Activated CD8-positive, alpha-beta T cell treated with anti-CD3 and anti-CD28 coated beads for 36 hours (primary cell): ENCODE measurements around the gene GOLPH3L. TPM values are rescaled to one million over a fixed set of nuclear protein-coding genes. Genes with fewer than 3 reads are reported as not detected.

Source experiments
- ATAC-seq: fragments of 200-7000 bp; cut with Tn5 transposase; one replicate; pipeline ENCODE4 v1.10.0; 2021; ENCODE audit warnings: mild to moderate bottlenecking, moderate library complexity
- CTCF ChIA-PET: fragments of 350-600 bp; sonication (Branson Sonifier 250); formaldehyde crosslinking; loops from one replicate; lab custom pipeline; 2021; ENCODE audit warnings: antibody characterized with exemption; lab: Charles Lee
- POLR2A ChIA-PET: fragments of 350-600 bp; sonication (Branson Sonifier 250); formaldehyde crosslinking; loops from one replicate; lab custom pipeline; 2021; ENCODE audit warnings: antibody characterized with exemption; lab: Charles Lee
- DNase-seq: peaks from one replicate; pipeline ENCODE4 v3.0.0-alpha.2; 2020
- H3K27ac Mint-ChIP-seq: one replicate; pipeline ENCODE4 v1.8.0; 2021; ENCODE audit warnings: mild to moderate bottlenecking, mixed read lengths
- H3K27me3 Mint-ChIP-seq: one replicate; pipeline ENCODE4 v1.8.0; 2021; ENCODE audit warnings: mixed read lengths
- H3K36me3 Mint-ChIP-seq: one replicate; pipeline ENCODE4 v1.8.0; 2021; ENCODE audit warnings: low read depth, mixed read lengths
- H3K4me1 Mint-ChIP-seq: one replicate; pipeline ENCODE4 v1.8.0; 2021; ENCODE audit warnings: low read depth, mixed read lengths
- H3K4me3 Mint-ChIP-seq: one replicate; pipeline ENCODE4 v1.8.0; 2021; ENCODE audit warnings: mild to moderate bottlenecking, moderate library complexity, mixed read lengths
- H3K9me3 Mint-ChIP-seq: one replicate; pipeline ENCODE4 v1.8.0; 2021; ENCODE audit warnings: mixed read lengths
- intact Hi-C: fragments of 100-400 bp; cut with micrococcal nuclease; formaldehyde crosslinking; loops from one replicate; pipeline ENCODE4 v1.10.0; 2022
- total RNA-seq, 2 experiments: library from RNA; stranded (reverse); gene quantifications; one replicate each; pipeline ENCODE4 v1.2.3, GENCODE V29; 2021
- TF ChIP-seq, protein P1 (sequence below): fragments of 200-600 bp; IDR thresholded peaks from one replicate; pipeline ENCODE4 v1.8.0; 2022; ENCODE audit warnings: antibody characterized with exemption, mild to moderate bottlenecking

Gene GOLPH3L
- total RNA-seq = 10 to 100 TPM; 15.8 to 16.9 TPM

DNA sequence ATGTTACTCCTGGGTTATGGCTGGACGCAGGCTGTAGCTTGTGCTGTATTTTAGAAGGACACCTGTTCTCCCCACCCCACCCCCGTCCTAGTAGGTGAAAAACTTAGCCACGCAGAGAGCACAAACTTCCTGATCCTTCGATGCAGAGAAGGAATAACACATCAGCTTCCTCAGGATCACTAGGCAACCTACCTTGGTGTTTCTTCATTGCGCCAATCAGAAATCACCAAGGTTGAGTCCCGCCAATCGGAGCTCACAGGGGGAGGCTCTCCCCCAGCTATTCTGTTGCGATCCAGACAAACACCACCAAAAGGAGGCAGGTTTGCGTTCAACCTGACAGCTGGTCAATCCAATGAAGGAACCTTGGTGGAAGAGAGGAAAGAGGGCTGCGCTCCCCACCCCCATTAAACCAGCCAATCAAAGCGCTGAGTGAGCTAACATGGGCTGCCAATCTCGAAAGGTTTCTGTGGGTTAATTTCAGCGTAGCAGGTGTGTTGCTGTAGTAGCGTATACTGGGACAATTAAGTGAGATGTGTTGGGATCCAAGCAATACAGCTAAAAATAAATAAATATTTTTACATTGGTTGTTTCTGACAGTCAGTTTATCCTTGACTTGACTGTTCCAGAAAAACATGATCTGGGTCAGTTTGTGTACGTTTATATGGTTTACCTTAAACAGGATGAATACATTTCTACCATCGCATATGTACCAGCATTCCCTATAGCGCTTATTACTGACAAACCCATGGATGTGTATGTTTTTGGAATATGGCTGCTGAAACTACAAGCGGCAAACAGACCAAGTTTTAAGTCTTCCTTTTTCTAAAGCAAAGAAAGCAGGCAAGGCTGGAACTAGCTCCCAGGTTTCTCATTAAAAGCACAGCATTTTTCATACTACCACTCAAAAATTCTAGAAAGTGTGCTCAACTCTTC, at the start of gene GOLPH3L:
Gene GOLPH3L (minus strand): TSS at position 160 of the 933 bp plus-strand sequence. CDS start 2,316 bp downstream, outside the sequence.
- H3K27ac Mint-ChIP-seq = peak within 1 kb of the TSS; percentile 92
- ChIA-PET CTCF (interaction anchor here (0.6 to 2.6 kb wide), 9 partner anchors 9 to 415 kb away, joined by 3 to 14 read pairs (median 3); no protein-coding TSS in a partner anchor), POLR2A (interaction anchor here (0.8 to 1.4 kb wide), 5 partner anchors 68 to 276 kb away, joined by 3 to 5 read pairs (median 4); partner anchors contain the start of gene ENSA)
- peaks cover 4% of the 10 kb centered on the region for H3K36me3 Mint-ChIP-seq
- intact Hi-C loops = loop anchor here (10.0 kb wide), 1 partner anchor 132 kb away; no protein-coding TSS in a partner anchor
- ATAC-seq (peak; percentile 100), DNase-seq (peak; percentile 96)
- no peaks in the 10 kb centered on the region for H3K9me3 Mint-ChIP-seq
- peaks cover 14% of the 10 kb centered on the region for H3K4me1 Mint-ChIP-seq
- H3K4me3 Mint-ChIP-seq = peak within 1 kb of the TSS; percentile 94
- H3K27me3 Mint-ChIP-seq = peaks cover 1% of the 10 kb centered on the region
- TF ChIP-seq, protein P1, sequence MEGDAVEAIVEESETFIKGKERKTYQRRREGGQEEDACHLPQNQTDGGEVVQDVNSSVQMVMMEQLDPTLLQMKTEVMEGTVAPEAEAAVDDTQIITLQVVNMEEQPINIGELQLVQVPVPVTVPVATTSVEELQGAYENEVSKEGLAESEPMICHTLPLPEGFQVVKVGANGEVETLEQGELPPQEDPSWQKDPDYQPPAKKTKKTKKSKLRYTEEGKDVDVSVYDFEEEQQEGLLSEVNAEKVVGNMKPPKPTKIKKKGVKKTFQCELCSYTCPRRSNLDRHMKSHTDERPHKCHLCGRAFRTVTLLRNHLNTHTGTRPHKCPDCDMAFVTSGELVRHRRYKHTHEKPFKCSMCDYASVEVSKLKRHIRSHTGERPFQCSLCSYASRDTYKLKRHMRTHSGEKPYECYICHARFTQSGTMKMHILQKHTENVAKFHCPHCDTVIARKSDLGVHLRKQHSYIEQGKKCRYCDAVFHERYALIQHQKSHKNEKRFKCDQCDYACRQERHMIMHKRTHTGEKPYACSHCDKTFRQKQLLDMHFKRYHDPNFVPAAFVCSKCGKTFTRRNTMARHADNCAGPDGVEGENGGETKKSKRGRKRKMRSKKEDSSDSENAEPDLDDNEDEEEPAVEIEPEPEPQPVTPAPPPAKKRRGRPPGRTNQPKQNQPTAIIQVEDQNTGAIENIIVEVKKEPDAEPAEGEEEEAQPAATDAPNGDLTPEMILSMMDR = no peak

DNA sequence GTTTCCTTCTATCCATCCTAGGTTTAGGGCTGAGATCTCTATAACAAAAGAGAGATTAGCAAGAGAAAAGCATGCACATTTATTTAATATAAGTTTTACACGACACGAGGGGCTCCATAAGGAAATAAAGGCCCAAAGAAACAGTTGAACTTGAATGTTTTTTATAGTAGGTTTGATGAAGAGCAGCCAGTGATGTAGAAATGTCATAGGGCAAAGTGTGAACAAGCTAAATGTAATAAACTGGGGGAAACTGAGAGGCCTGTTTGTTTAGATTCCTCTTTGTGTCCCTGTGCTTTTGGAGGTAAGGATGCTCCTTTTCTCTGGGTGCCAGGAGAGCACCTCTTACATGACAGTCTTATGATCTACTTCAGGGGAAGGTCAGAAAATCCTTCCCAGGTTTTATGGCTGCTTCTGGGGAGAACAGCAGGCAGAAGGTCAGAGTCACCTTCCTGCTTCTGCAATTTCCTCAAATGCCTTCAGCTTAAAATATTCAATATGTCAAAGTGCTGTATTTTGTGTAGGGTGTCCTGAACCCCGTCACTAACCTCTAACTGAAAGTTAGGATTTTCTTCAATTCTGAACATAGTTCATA, 33.3 kb upstream of the GOLPH3L start:
- H3K36me3 Mint-ChIP-seq = no peaks in the 10 kb centered on the region
- intact Hi-C loops = no loop called here
- H3K27me3 Mint-ChIP-seq = no peaks in the 10 kb centered on the region
- DNase-seq (no peak), ATAC-seq (no peak)
- CTCF ChIA-PET = no interaction called here
- POLR2A ChIA-PET = no interaction called here
- no peak overlapping the region for H3K27ac Mint-ChIP-seq
- no peak overlapping the region for H3K4me3 Mint-ChIP-seq
- TF ChIP-seq, protein P1 = no peak
- H3K4me1 Mint-ChIP-seq = no peaks in the 10 kb centered on the region
- no peaks in the 10 kb centered on the region for H3K9me3 Mint-ChIP-seq

DNA sequence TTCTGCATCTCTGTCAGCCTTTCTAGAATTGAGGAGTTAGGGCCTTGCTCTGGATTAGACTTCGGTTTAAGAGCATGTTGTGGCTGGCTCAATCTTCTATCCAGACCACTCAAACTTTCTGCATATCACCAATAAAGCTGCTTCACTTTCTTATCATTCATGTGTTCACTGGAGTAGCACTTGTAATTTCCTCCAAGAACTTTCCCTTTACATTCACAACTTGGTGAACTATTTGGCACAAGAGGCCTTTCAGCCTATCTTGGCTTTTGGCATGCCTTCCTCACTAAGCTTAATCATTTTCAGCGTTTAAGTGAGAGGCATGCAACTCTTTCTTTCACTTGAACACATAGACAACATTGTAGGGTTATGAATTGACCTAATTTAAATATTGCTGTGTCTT, 27.4 kb upstream of the GOLPH3L start:
- no peak overlapping the region for H3K4me3 Mint-ChIP-seq
- CTCF ChIA-PET = interaction anchor here (1.1 kb wide), 1 partner anchor 89 kb away, joined by 3 read pairs; no protein-coding TSS in a partner anchor
- H3K4me1 Mint-ChIP-seq = no peaks in the 10 kb centered on the region
- H3K27ac Mint-ChIP-seq = no peak overlapping the region
- H3K27me3 Mint-ChIP-seq = no peaks in the 10 kb centered on the region
- POLR2A ChIA-PET = no interaction called here
- no peak for DNase-seq
- intact Hi-C loops = no loop called here
- TF ChIP-seq, protein P1 = no peak
- ATAC-seq = no peak
- no peaks in the 10 kb centered on the region for H3K9me3 Mint-ChIP-seq
- H3K36me3 Mint-ChIP-seq = no peaks in the 10 kb centered on the region

DNA sequence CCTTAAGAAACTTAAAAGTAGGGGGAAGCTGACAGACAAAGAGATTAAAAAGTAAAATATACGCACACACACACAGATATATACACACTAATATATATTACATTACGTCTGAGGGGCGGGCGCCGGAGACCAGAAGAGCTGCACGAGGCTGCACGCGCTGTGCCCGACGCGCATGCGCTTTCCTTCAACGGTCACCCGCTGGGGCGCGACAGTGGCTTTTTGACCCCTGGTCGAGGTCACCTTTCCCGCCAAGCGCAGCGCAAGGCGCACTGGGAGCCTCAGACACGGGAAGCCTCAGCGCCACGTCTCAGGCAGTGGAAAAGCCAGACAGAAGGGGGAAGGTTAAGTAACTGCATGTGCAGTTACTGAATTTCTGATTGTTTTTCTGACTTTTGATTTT, 23.7 kb upstream of the GOLPH3L start, which contains the start of gene HORMAD1:
Gene HORMAD1 (minus strand): TSS at position 193 of the 400 bp plus-strand sequence. CDS start 1,390 bp downstream, outside the sequence.
- DNase-seq = no peak
- CTCF ChIA-PET = interaction anchor here (0.9 kb wide), 1 partner anchor 48 kb away, joined by 3 read pairs; no protein-coding TSS in a partner anchor
- TF ChIP-seq, protein P1 = no peak
- H3K27me3 Mint-ChIP-seq = no peaks in the 10 kb centered on the region
- no peaks in the 10 kb centered on the region for H3K4me1 Mint-ChIP-seq
- no peak within 1 kb of the TSS for H3K27ac Mint-ChIP-seq
- intact Hi-C loops = no loop called here
- H3K4me3 Mint-ChIP-seq = no peak within 1 kb of the TSS
- POLR2A ChIA-PET = no interaction called here
- H3K9me3 Mint-ChIP-seq = no peaks in the 10 kb centered on the region
- no peak for ATAC-seq
- no peaks in the 10 kb centered on the region for H3K36me3 Mint-ChIP-seq
